KMS-11 (cell line): ENCODE data around the gene SERINC3.
A peak's percentile ranks its signal among the peaks of the same experiment; 100 is the strongest.

Experiments
- H2AFZ ChIP-seq: fragments of 200-600 bp; sonication (generic); 2 replicates; pipeline ENCODE4 v1.6.1; 2016; ENCODE audit warnings: antibody characterized with exemption, mixed run types, low read depth
- H3K27ac ChIP-seq: fragments of 200-600 bp; sonication (generic); 2 replicates; pipeline ENCODE4 v1.6.1; 2016; ENCODE audit warnings: mild to moderate bottlenecking, mixed run types
- H3K27me3 ChIP-seq: fragments of 200-600 bp; sonication (generic); 2 replicates; pipeline ENCODE4 v1.6.1; 2017; ENCODE audit warnings: mild to moderate bottlenecking, low read depth, mixed run types, moderate library complexity; ENCODE audit not compliant: insufficient read depth
- H3K36me3 ChIP-seq: fragments of 200-600 bp; sonication (generic); 2 replicates; pipeline ENCODE4 v1.6.1; 2017; ENCODE audit warnings: mild to moderate bottlenecking, mixed run types; ENCODE audit not compliant: insufficient read depth
- H3K4me1 ChIP-seq: fragments of 200-600 bp; sonication (generic); 2 replicates; pipeline ENCODE4 v1.6.1; 2016; ENCODE audit warnings: mild to moderate bottlenecking, low read depth, mixed run types; ENCODE audit not compliant: poor library complexity, severe bottlenecking
- H3K4me2 ChIP-seq: fragments of 200-600 bp; sonication (generic); 2 replicates; pipeline ENCODE4 v1.7.0; 2016; ENCODE audit warnings: mild to moderate bottlenecking, mixed run types
- H3K4me3 ChIP-seq: fragments of 200-600 bp; sonication (generic); IDR thresholded peaks from 2 replicates; pipeline ENCODE4 v1.6.1; 2017; ENCODE audit warnings: low read depth, low read length, mixed read lengths; ENCODE audit not compliant: insufficient read depth
- H3K79me2 ChIP-seq: fragments of 200-600 bp; sonication (generic); 2 replicates; pipeline ENCODE4 v1.6.1; 2016; ENCODE audit warnings: low read depth, mixed run types; ENCODE audit not compliant: insufficient read depth
- H3K9ac ChIP-seq: fragments of 200-600 bp; sonication (generic); 2 replicates; pipeline ENCODE4 v1.6.1; 2016; ENCODE audit warnings: mild to moderate bottlenecking, mixed run types
- H4K20me1 ChIP-seq: fragments of 200-600 bp; sonication (generic); 2 replicates; pipeline ENCODE4 v1.6.1; 2016; ENCODE audit warnings: mild to moderate bottlenecking, mixed run types; ENCODE audit not compliant: insufficient read depth
- CTCF ChIP-seq: fragments of 200-600 bp; sonication (generic); conservative IDR thresholded peaks from 2 replicates; pipeline ENCODE4 v1.6.1; 2017; ENCODE audit warnings: low read depth, mild to moderate bottlenecking, antibody characterized with exemption, low read length, moderate library complexity, mixed read lengths

Gene SERINC3

GRCh38 chr20:44489223-44489622, 32.6 kb downstream of the SERINC3 start:
- H3K4me2 ChIP-seq: peak overlapping the region; percentile 72
- H3K4me1 ChIP-seq: peaks cover 62% of the 10 kb centered on the region
- no peak overlapping the region for H2AFZ ChIP-seq
- peak overlapping the region; percentile 33; the same call in 1 of the 2 replicates for H3K9ac ChIP-seq
- H3K79me2 ChIP-seq: no peaks in the 10 kb centered on the region
- no peak for TF ChIP-seq CTCF
- H3K36me3 ChIP-seq: 0 out of 2 replicates have a peak, but pooled peaks cover 3% of the 10 kb centered on the region
- H3K27ac ChIP-seq: peak overlapping the region; percentile 87
- no peaks in the 10 kb centered on the region for H3K27me3 ChIP-seq
- H3K4me3 ChIP-seq: no peak overlapping the region
- H4K20me1 ChIP-seq: no peaks in the 10 kb centered on the region

GRCh38 chr20:44488551-44488950, 33.3 kb downstream of the SERINC3 start:
- Histone ChIP-seq H4K20me1 (no peaks in the 10 kb centered on the region), H3K36me3 (0 out of 2 replicates have a peak, but pooled peaks cover 3% of the 10 kb centered on the region), H3K79me2 (no peaks in the 10 kb centered on the region), H2AFZ (no peak overlapping the region), H3K27me3 (no peaks in the 10 kb centered on the region), H3K4me2 (no peak overlapping the region; the same call in 1 of the 2 replicates), H3K4me3 (no peak overlapping the region), H3K4me1 (peaks cover 56% of the 10 kb centered on the region), H3K27ac (peak overlapping the region; percentile 87; the same call in 1 of the 2 replicates), H3K9ac (no peak overlapping the region)
- TF ChIP-seq CTCF: no peak

- Histone ChIP-seq H2AFZ (no peak overlapping the region), H3K27ac (no peak overlapping the region), H3K79me2 (no peaks in the 10 kb centered on the region), H3K4me3 (no peak overlapping the region), H3K4me1 (peaks cover 28% of the 10 kb centered on the region), H3K9ac (no peak overlapping the region), H4K20me1 (no peaks in the 10 kb centered on the region), H3K4me2 (no peak overlapping the region), H3K27me3 (no peaks in the 10 kb centered on the region), H3K36me3 (no peaks in the 10 kb centered on the region)
- no peak for TF ChIP-seq CTCF
These were observed 36.1 kb downstream of the SERINC3 start for GRCh38 chr20:44485830-44486198.

GRCh38 chr20:44485078-44485829, 36.6 kb downstream of the SERINC3 start:
- H3K79me2 ChIP-seq: no peaks in the 10 kb centered on the region
- no peak overlapping the region for H2AFZ ChIP-seq
- no peaks in the 10 kb centered on the region for H3K27me3 ChIP-seq
- no peak overlapping the region for H3K27ac ChIP-seq
- H3K36me3 ChIP-seq: no peaks in the 10 kb centered on the region
- no peak overlapping the region for H3K4me3 ChIP-seq
- H3K9ac ChIP-seq: no peak overlapping the region
- H4K20me1 ChIP-seq: no peaks in the 10 kb centered on the region
- H3K4me2 ChIP-seq: no peak overlapping the region
- no peak for TF ChIP-seq CTCF
- H3K4me1 ChIP-seq: peaks cover 23% of the 10 kb centered on the region
